ENCODE measurements around the gene MARCO. TPM values are rescaled to one million over a fixed set of nuclear protein-coding genes. Genes with fewer than 3 reads are reported as not detected.

The MARCO gene
- total and polyA plus RNA-seq, 12 donors = 0.44 to 149 (median 34.4) TPM

DNA sequence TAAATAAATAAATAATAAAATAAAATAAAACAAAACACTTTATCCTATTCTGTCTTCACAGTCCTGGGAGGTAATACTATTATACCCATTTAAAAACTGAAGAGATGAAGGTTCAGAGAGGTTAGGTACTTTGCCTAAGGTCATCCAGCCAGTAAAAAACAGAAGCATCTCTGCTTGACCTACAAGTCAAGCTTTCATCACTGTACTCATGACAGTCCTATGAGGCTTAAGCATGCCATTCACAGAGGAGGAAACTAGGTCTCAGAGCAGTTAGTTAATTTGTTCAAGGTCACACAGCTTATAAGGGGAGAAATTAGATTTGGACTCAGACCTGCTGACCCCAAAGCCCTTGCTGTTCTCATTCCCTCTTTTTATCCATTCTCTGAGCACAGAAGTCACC lies 77.5 kb downstream of the MARCO start:
- Histone ChIP-seq H3K36me3 (replicated peaks in 1 of 2) (no peaks in the 10 kb centered on the region), H3K4me1 (replicated peaks in 1 of 2) (no peaks in the 10 kb centered on the region), H3K27ac (no peak overlapping the region), H3K27me3 (peaks cover 5% of the 10 kb centered on the region), H3K4me3 (no peak overlapping the region), H3K9me3 (replicated peaks in 1 of 3) (no peaks in the 10 kb centered on the region)
- TF ChIP-seq POLR2A (IDR thresholded peaks at IDR 0.05) = no peak
- TF ChIP-seq, protein P1, sequence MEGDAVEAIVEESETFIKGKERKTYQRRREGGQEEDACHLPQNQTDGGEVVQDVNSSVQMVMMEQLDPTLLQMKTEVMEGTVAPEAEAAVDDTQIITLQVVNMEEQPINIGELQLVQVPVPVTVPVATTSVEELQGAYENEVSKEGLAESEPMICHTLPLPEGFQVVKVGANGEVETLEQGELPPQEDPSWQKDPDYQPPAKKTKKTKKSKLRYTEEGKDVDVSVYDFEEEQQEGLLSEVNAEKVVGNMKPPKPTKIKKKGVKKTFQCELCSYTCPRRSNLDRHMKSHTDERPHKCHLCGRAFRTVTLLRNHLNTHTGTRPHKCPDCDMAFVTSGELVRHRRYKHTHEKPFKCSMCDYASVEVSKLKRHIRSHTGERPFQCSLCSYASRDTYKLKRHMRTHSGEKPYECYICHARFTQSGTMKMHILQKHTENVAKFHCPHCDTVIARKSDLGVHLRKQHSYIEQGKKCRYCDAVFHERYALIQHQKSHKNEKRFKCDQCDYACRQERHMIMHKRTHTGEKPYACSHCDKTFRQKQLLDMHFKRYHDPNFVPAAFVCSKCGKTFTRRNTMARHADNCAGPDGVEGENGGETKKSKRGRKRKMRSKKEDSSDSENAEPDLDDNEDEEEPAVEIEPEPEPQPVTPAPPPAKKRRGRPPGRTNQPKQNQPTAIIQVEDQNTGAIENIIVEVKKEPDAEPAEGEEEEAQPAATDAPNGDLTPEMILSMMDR (IDR thresholded peaks at IDR 0.05) = no peak
- no peak for DNase-seq
- intact Hi-C loops (cut with DNase I) = no loop called here

DNA sequence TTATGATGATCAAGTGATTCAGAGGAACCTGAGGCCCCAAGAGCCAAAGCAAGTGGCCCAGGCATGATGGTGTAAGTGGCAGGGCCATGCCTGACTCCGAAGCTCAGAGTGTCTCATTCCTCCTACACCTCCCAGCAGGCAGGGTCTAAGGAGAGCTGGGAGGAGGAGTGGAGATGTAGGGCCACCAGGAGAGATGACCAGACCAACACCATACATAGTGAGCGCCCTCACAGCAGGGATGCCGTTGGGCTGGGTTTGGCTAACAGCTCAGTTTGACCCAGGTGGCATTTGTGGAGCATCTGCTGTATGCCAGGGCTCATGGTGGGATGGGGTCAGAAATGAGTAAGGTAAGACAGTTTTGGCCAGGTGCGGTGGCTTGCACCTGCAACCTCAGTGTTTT lies 80.7 kb downstream of the MARCO start:
- Histone ChIP-seq H3K36me3 (replicated peaks in 1 of 2) (no peaks in the 10 kb centered on the region), H3K27me3 (peaks cover 5% of the 10 kb centered on the region), H3K9me3 (replicated peaks in 1 of 3) (no peaks in the 10 kb centered on the region), H3K4me1 (replicated peaks in 1 of 2) (no peaks in the 10 kb centered on the region), H3K27ac (no peak overlapping the region), H3K4me3 (no peak overlapping the region)
- TF ChIP-seq, protein P1 (IDR thresholded peaks at IDR 0.05) = no peak
- TF ChIP-seq POLR2A (IDR thresholded peaks at IDR 0.05) = no peak
- no peak for DNase-seq
- 64 to 92% (median 81%) methylated on average over 2 to 4 of the region's 4 CpGs for WGBS, 4 donors
- intact Hi-C loops (cut with DNase I) = loop anchor here in 1 of 2 donors (10.0 kb wide), 1 partner anchor 242 kb away; no protein-coding TSS in a partner anchor

DNA sequence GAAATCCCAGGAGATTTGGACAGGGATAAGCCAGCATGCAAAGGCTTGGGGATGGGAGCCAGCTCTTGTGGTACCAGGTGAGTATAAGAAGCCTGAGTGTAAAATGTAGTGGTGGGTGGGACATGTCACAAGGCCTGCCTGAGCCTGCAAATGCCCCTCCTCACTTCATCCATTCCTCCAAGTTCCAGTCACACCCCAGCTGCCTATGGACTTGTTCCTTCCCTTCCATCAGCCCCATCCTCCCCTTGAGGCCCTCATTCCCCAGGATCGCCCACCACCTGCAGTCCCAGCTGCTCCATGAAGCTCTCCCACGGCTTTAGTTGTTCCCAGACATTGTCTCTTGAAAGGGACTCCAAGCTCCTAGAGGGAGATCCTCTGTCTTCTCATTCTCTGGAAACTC lies 81.5 kb downstream of the MARCO start:
- Histone ChIP-seq H3K9me3 (replicated peaks in 1 of 3) (no peaks in the 10 kb centered on the region), H3K27me3 (peaks cover under 1% of the 10 kb centered on the region), H3K4me1 (replicated peaks in 1 of 2) (no peaks in the 10 kb centered on the region), H3K27ac (no peak overlapping the region), H3K36me3 (replicated peaks in 1 of 2) (no peaks in the 10 kb centered on the region), H3K4me3 (no peak overlapping the region)
- no peak for DNase-seq
- intact Hi-C loops (cut with DNase I) = loop anchor here in 1 of 2 donors (10.0 kb wide), 1 partner anchor 241 kb away; no protein-coding TSS in a partner anchor
- TF ChIP-seq, protein P1 (IDR thresholded peaks at IDR 0.05) = no peak
- TF ChIP-seq POLR2A (IDR thresholded peaks at IDR 0.05) = no peak
- 69 to 85% (median 76%) methylated on average over 2 of the region's 2 CpGs for WGBS, 4 donors

DNA sequence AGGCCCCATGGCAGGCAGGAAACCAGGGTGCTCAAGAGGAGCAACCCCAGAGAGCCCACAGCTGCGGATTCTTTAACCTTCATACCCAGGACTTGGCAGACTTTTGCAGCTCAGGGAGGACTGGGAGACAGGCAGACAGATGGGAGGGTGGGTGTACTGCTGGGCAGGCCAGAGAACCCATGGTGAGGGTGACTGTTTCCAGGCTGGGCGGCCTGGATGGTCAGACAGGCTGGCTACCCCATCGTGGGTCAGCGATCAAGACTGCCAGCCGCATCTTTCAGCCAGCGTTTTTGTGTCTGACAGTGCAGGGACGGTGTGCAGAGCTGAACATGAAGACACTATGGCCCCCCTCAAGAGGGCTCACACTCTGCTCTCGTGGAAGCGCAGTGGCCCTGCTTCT lies 82.2 kb downstream of the MARCO start:
- Histone ChIP-seq H3K27ac (no peak overlapping the region), H3K36me3 (replicated peaks in 1 of 2) (no peaks in the 10 kb centered on the region), H3K9me3 (replicated peaks in 1 of 3) (no peaks in the 10 kb centered on the region), H3K27me3 (no peaks in the 10 kb centered on the region), H3K4me1 (replicated peaks in 1 of 2) (no peaks in the 10 kb centered on the region), H3K4me3 (no peak overlapping the region)
- WGBS, 4 donors = 73 to 88% (median 86%) methylated on average over 6 to 9 of the region's 9 CpGs
- peak in 1 of 7 donors; percentile 40 for DNase-seq
- TF ChIP-seq POLR2A (IDR thresholded peaks at IDR 0.05) = no peak
- TF ChIP-seq, protein P1 (IDR thresholded peaks at IDR 0.05) = no peak
- intact Hi-C loops (cut with DNase I) = loop anchor here in 1 of 2 donors (10.0 kb wide), 1 partner anchor 241 kb away; no protein-coding TSS in a partner anchor
